GM18499 (cell line): ENCODE results near the gene RIPOR1.

ENCODE experiments used
- ATAC-seq: cut with Tn5 transposase; IDR thresholded peaks from one replicate; pipeline ENCODE4 v1.9.1; 2021; ENCODE audit warnings: moderate number of reproducible peaks; ENCODE audit not compliant: insufficient read depth, unreplicated experiment

The RIPOR1 gene

GRCh38 chr16:67594956-67595355, 66.3 kb downstream of the RIPOR1 start:
- ATAC-seq: no peak
